Measurements from ENCODE around the gene TMEM184C. TPM values are rescaled to one million over a fixed set of nuclear protein-coding genes. Genes with fewer than 3 reads are reported as not detected.

Gene TMEM184C
- total and polyA plus RNA-seq, 10 donors, result 2.9 to 26.3 (median 22.4) TPM

GRCh38 chr4:147640331-147640730 lies 23.1 kb downstream of the TMEM184C start:
- no peak for DNase-seq
- TF ChIP-seq POLR2A (IDR thresholded peaks at IDR 0.05) (no peak), POLR2AphosphoS5 (IDR thresholded peaks at IDR 0.05) (no peak), CTCF (IDR thresholded peaks at IDR 0.05 in 8 of 11, conservative IDR thresholded peaks at IDR 0.05 in 3 of 11) (no peak)
- Histone ChIP-seq H3K9me3 (peaks cover 0 to 6% (median 0%) of the 10 kb centered on the region in 8 donors), H3K27me3 (replicated peaks in 1 of 7) (no peaks in the 10 kb centered on the region), H3K4me1 (peaks cover 0 to 5% (median 0%) of the 10 kb centered on the region in 6 donors), H3K27ac (no peak overlapping the region), H3K4me3 (no peak overlapping the region), H3K36me3 (peaks cover 0 to 75% (median 49%) of the 10 kb centered on the region in 6 donors)
- WGBS, 5 donors, result 94 to 100% (median 100%) methylated on average over 1 of the region's 1 CpG
- intact Hi-C loops (cut with DNase I; ENCODE audit: low total_unique reads), result no loop called here

- TF ChIP-seq POLR2AphosphoS5 (IDR thresholded peaks at IDR 0.05) (no peak), POLR2A (IDR thresholded peaks at IDR 0.05) (no peak), CTCF (IDR thresholded peaks at IDR 0.05 in 8 of 11, conservative IDR thresholded peaks at IDR 0.05 in 3 of 11) (no peak)
Observed at GRCh38 chr4:147643616-147644015, 26.4 kb downstream of the TMEM184C start.

GRCh38 chr4:147644471-147644870 lies 27.3 kb downstream of the TMEM184C start:
- Histone ChIP-seq H3K4me3 (no peak overlapping the region), H3K4me1 (no peaks in the 10 kb centered on the region), H3K27me3 (replicated peaks in 1 of 7) (no peaks in the 10 kb centered on the region), H3K27ac (no peak overlapping the region), H3K36me3 (peaks cover 0 to 60% (median 23%) of the 10 kb centered on the region in 6 donors), H3K9me3 (no peaks in the 10 kb centered on the region)
- intact Hi-C loops (cut with DNase I; ENCODE audit: low total_unique reads), result no loop called here
- no peak for TF ChIP-seq CTCF (IDR thresholded peaks at IDR 0.05 in 8 of 11, conservative IDR thresholded peaks at IDR 0.05 in 3 of 11)
- no peak for TF ChIP-seq POLR2A (IDR thresholded peaks at IDR 0.05)
- TF ChIP-seq POLR2AphosphoS5 (IDR thresholded peaks at IDR 0.05), result no peak
- 88 to 96% (median 94%) methylated on average over 3 of the region's 3 CpGs for WGBS, 5 donors
- no peak for DNase-seq

More at GRCh38 chr4:147643616-147644015, 26.4 kb downstream of the TMEM184C start:
- Histone ChIP-seq H3K9me3 (no peaks in the 10 kb centered on the region), H3K4me1 (peaks cover 0 to 5% (median 0%) of the 10 kb centered on the region in 6 donors), H3K4me3 (no peak overlapping the region), H3K27ac (no peak overlapping the region), H3K27me3 (replicated peaks in 1 of 7) (no peaks in the 10 kb centered on the region), H3K36me3 (peaks cover 0 to 60% (median 23%) of the 10 kb centered on the region in 6 donors)
- WGBS, 5 donors, result 100% methylated on average over 1 of the region's 1 CpG
- intact Hi-C loops (cut with DNase I; ENCODE audit: low total_unique reads), result no loop called here
- DNase-seq, result no peak

GRCh38 chr4:147645099-147645498 lies 27.9 kb downstream of the TMEM184C start:
- H3K4me3 ChIP-seq, result no peak overlapping the region
- no peak overlapping the region for H3K27ac ChIP-seq
- intact Hi-C loops (cut with DNase I; ENCODE audit: low total_unique reads), result no loop called here
- no peaks in the 10 kb centered on the region for H3K9me3 ChIP-seq
- TF ChIP-seq POLR2A (IDR thresholded peaks at IDR 0.05) (no peak), POLR2AphosphoS5 (IDR thresholded peaks at IDR 0.05) (no peak), CTCF (IDR thresholded peaks at IDR 0.05 in 8 of 11, conservative IDR thresholded peaks at IDR 0.05 in 3 of 11) (no peak)
- no peaks in the 10 kb centered on the region for H3K27me3 ChIP-seq (replicated peaks in 1 of 7)
- no peaks in the 10 kb centered on the region for H3K4me1 ChIP-seq
- peaks cover 0 to 64% (median 23%) of the 10 kb centered on the region in 6 donors for H3K36me3 ChIP-seq
- no peak for DNase-seq
